Esophagus (tissue), 2 donors: ENCODE measurements around the gene TMEM151B. TPM values are rescaled to one million over a fixed set of nuclear protein-coding genes. Genes with fewer than 3 reads are reported as not detected.
"Not testable (repeated sequence)": the region's sequence is repeated elsewhere in the genome, so short reads cannot be mapped to it uniquely, and the experiment has no call there.

ENCODE experiments used
- H3K27ac ChIP-seq, 2 donors: one replicate each; pipeline ENCODE4 v1.5.1; 2013; ENCODE audit warnings: low read depth in 2 of 2, mild to moderate bottlenecking in 2 of 2, inconsistent platforms in 1 of 2, low read length in 1 of 2, moderate library complexity in 1 of 2
- H3K27me3 ChIP-seq, 2 donors: one replicate each; pipeline ENCODE4 v1.6.1; 2013; ENCODE audit warnings: low read length in 2 of 2, control low read depth in 1 of 2, mild to moderate bottlenecking in 1 of 2; ENCODE audit not compliant: insufficient read depth in 2 of 2, control insufficient read depth in 1 of 2
- H3K36me3 ChIP-seq, 2 donors: one replicate each; pipeline ENCODE4 v1.6.1; 2013; ENCODE audit warnings: low read length in 1 of 2; ENCODE audit not compliant: control insufficient read depth in 2 of 2, insufficient read depth in 2 of 2
- H3K4me1 ChIP-seq, 2 donors: one replicate each; pipeline ENCODE4 v1.6.1; 2013; ENCODE audit warnings: low read length in 1 of 2; ENCODE audit not compliant: control insufficient read depth in 2 of 2, insufficient read depth in 2 of 2
- H3K4me3 ChIP-seq, 2 donors: one replicate each; pipeline ENCODE4 v1.5.1; 2013; ENCODE audit warnings: low read length in 2 of 2, mild to moderate bottlenecking in 2 of 2, low read depth in 1 of 2, moderate library complexity in 1 of 2
- H3K9me3 ChIP-seq, 2 donors: one replicate each; pipeline ENCODE4 v1.6.1; 2013; ENCODE audit warnings: mild to moderate bottlenecking in 2 of 2, low read depth in 1 of 2, low read length in 1 of 2, moderate library complexity in 1 of 2; ENCODE audit not compliant: control insufficient read depth in 2 of 2, insufficient read depth in 1 of 2
- WGBS, 2 donors: extraction: QIAGEN DNeasy Blood & Tissue Kit; methylation state at CpG; one replicate each; pipeline ENCODE4 v1.1.7; 2013; 5-methylcytosine and 5-hydroxymethylcytosine counted together
- polyA plus RNA-seq, 2 donors: library from polyadenylated mRNA; stranded (reverse); fragments of 200-250 nt; gene quantifications; one replicate each; pipeline ENCODE4 v1.2.3, GENCODE V29; 2013
- donor health status: healthy with polysubstance abuse.
- donor health status: Bipolar disorder and iron deficiency.

The TMEM151B gene
- polyA plus RNA-seq, 2 donors, result 0.06 TPM; not detected in 1

DNA sequence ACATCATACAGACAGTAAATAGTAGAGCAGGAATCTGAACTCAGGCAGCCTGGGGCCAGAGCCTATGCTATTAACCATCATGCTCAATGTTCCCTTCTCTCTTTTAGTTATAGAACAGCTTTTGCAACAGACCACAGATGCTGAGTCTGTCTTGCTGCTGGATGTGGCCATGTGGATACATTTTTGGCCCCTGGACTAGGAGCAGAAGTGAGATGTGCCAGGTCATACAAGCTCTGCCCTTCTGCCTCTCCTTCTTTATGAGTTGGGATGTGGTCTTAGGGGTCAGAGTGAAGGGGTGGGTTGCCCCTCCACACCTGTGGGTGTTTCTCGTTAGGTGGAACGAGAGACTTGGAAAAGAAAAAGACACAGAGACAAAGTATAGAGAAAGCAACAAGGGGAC, 57.5 kb downstream of the TMEM151B start:
- 74 to 78% methylated on average over 2 of the region's 2 CpGs for WGBS, 2 donors
- Histone ChIP-seq H3K9me3 (no peaks in the 10 kb centered on the region), H3K27me3 (peaks cover 0 to 1% of the 10 kb centered on the region in 2 donors), H3K27ac (no peak overlapping the region), H3K36me3 (no peaks in the 10 kb centered on the region), H3K4me3 (no peak overlapping the region), H3K4me1 (no peaks in the 10 kb centered on the region)

DNA sequence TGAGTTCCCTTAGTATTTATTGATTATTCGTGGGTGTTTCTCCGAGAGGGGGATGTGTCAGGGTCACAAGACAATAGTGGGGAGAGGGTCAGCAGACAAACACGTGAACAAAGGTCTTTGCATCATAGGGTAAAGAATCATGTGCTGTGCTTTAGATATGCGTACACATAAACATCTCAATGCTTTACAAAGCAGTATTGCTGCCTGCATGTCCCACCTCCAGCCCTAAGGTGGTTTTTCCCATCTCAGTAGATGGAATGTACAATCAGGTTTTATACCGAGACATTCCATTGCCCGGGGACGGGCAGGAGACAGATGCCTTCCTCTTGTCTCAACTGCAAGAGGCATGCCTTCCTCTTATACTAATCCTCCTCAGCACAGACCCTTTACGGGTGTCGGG, 58.0 kb downstream of the TMEM151B start:
- H3K4me3 ChIP-seq, H3K36me3 ChIP-seq, H3K27me3 ChIP-seq, H3K27ac ChIP-seq, H3K9me3 ChIP-seq, H3K4me1 ChIP-seq: not testable (repeated sequence)
- 33 to 50% methylated on average over 7 of the region's 9 CpGs for WGBS, 2 donors

DNA sequence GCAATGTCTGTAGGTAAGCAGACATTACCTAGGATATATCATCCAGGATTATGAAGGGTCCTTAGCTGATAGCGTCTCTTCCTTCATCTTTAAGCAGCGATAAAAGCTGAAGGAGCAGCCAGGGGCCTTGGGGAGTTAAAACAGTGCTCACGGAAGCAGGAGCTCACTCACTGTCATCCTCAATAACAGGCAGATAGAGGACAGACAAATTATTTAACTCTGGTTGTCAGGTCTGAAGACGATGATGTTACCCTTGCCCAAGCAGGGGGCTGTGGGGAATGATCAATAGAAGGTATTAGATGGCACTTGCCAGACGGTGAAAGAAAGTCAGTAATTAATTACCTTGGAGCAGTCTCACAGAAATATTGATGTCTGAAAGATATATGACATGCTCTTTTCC, 59.6 kb downstream of the TMEM151B start:
- Histone ChIP-seq H3K9me3 (no peaks in the 10 kb centered on the region), H3K27me3 (peaks cover 0 to 3% of the 10 kb centered on the region in 2 donors), H3K36me3 (no peaks in the 10 kb centered on the region), H3K27ac (no peak overlapping the region), H3K4me3 (no peak overlapping the region), H3K4me1 (no peaks in the 10 kb centered on the region)
- 61 to 67% methylated on average over 5 of the region's 5 CpGs for WGBS, 2 donors

DNA sequence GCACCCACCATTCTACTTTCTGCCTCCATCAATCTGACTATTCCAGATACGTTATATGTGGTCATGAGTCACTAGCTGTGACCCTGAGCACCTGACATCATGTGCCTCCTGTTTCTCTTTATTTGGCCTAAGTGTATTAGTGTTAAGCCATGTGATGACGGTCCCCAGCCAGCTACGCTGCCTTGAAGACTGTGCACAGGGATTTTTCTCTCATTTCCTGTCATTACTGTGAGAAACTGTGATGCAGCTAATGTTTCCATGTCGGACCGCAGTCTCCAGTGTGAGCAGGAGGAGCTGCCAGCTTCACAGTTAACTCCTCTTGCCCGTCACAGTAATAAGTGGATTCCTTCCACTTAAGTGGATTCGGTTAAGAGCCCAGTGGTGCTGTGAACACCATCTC, 62.3 kb downstream of the TMEM151B start:
- Histone ChIP-seq H3K36me3 (no peaks in the 10 kb centered on the region), H3K27ac (no peak overlapping the region), H3K9me3 (no peaks in the 10 kb centered on the region), H3K4me1 (no peaks in the 10 kb centered on the region), H3K4me3 (no peak overlapping the region), H3K27me3 (peaks cover 0 to 3% of the 10 kb centered on the region in 2 donors)
- 58 to 59% methylated on average over 7 of the region's 7 CpGs for WGBS, 2 donors

DNA sequence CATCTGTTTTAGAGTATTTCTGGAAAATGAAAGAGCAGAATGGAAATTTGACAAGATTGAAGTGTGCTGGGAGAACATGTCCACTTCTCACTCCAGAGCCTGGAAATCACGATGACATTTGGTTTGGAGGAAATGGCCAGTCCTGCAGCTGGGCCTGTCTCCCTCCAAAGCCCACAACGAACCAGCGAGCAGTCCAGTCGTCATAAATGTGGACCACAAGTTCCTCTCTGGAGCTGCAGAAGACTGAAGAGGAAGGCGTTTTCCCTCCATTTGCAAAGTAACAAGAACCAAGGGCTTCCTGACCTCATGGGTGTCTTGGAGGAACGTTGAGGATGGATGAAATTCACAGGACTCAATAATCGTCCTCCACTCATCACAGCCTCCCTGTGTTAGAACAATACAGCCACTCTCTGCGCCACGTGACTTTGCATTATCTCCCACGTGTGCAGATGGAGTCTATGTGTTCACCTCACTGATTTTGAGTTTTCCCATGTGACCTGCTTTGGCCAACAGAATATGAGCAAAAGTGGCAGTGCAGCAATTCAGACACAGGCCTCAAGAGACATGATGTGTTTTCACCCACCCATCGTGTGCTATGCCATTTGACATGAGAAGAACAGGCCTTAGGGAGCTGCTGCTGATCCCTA, 63.1 kb downstream of the TMEM151B start:
- Histone ChIP-seq H3K27me3 (peaks cover 0 to 3% of the 10 kb centered on the region in 2 donors), H3K4me1 (no peaks in the 10 kb centered on the region)
- 76 to 77% methylated on average over 11 of the region's 11 CpGs for WGBS, 2 donors

DNA sequence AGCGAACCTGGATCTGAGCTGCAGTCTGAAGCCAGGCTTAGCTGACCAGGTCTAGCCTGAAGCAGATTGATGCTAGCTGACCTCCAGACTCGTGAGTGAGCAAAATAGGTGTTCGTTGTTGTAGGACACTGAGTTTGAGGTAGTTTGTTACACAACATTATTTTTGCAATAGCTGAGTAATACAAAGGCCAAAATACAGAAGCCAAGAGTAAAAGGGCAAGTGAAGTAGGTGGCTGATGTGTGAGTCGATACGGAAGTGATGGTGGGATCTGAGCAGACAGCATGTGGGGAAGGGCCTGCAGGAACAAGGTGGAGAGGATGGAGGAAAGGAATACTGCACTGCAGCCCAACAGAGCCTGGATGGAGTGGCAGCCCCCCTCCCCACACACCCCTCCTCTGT, 63.7 kb downstream of the TMEM151B start:
- Histone ChIP-seq H3K4me3 (no peak overlapping the region), H3K36me3 (no peaks in the 10 kb centered on the region), H3K27me3 (peaks cover 0 to 3% of the 10 kb centered on the region in 2 donors), H3K9me3 (no peaks in the 10 kb centered on the region), H3K27ac (no peak overlapping the region), H3K4me1 (no peaks in the 10 kb centered on the region)
- 84 to 85% methylated on average over 5 of the region's 5 CpGs for whole genome bisulfite sequencing, 2 donors

More for the DNA sequence above, 63.1 kb downstream of the TMEM151B start:
- H3K9me3 ChIP-seq, result no peaks in the 10 kb centered on the region
- H3K27ac ChIP-seq, result no peak overlapping the region
- no peaks in the 10 kb centered on the region for H3K36me3 ChIP-seq
- H3K4me3 ChIP-seq, result no peak overlapping the region

DNA sequence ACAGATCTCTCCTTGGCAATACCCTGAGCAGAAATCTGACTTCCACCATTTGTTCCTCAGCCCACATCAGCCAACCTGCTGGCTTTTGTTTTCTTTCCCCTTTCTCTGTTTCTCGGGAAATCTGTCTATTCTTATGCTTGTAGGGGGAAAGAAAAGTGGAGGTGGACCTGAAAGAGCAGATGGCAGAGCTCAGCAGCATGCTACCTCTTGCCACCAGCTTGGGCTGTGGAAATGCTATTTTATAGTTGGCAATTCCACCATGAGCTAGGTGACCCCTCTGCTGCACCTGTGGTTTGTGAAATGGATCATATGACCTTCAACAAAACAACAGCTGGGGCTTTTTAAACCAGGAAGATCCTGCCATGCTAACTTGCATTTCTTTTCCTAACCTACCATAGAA, 65.4 kb downstream of the TMEM151B start:
- H3K9me3 ChIP-seq, result no peaks in the 10 kb centered on the region
- 42 to 58% methylated on average over 1 of the region's 1 CpG for WGBS, 2 donors
- no peak overlapping the region for H3K4me3 ChIP-seq
- no peaks in the 10 kb centered on the region for H3K4me1 ChIP-seq
- H3K27ac ChIP-seq, result no peak overlapping the region
- no peaks in the 10 kb centered on the region for H3K36me3 ChIP-seq
- peaks cover 0 to 3% of the 10 kb centered on the region in 2 donors for H3K27me3 ChIP-seq

DNA sequence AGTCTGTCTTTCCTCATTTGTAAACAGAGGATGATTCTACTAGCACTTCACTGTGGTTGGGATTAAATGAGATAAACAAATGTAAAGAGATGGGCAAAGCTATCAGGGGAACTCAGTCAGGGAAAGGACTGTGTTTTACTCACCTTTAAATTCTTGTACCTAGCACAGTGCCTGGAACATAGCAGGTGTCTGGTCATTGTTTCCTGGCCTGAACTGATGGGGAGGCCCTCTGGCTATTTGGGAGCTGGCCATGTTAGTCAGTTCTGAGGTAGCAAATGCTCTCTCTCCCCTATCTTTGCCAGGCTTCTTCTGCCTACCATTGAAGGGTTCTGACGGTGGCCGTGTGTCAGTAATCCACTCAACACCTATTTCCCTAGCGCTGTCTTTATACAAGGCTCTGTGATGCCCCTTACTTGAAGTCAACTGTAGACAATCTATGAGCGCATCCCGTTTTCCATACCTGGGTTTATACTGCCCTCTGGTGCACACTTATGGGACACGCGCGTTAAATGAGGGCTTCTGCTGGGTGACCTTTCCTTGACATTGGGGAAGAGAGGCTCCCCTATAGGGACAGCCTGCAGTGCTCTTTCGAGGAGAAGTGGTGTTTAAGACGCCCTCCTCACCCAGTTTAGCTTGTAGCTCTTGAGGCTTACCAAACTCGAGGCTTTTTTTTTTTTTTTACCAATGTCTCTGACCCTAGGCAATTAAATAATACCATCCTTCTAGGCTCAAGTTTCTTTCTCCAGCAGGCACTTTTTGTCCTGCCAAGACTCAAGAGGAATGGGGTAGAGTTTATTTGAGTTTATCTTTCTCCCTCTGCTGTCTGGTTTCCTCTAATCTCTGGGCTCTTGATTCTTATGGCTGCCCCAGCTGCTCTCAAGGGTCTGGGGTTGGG, 68.2 kb downstream of the TMEM151B start:
- Histone ChIP-seq H3K27me3 (no peaks in the 10 kb centered on the region), H3K27ac (no peak overlapping the region), H3K4me1 (no peaks in the 10 kb centered on the region), H3K9me3 (no peaks in the 10 kb centered on the region), H3K4me3 (no peak overlapping the region), H3K36me3 (no peaks in the 10 kb centered on the region)
- WGBS, 2 donors, result 3% methylated on average over 11 of the region's 11 CpGs

DNA sequence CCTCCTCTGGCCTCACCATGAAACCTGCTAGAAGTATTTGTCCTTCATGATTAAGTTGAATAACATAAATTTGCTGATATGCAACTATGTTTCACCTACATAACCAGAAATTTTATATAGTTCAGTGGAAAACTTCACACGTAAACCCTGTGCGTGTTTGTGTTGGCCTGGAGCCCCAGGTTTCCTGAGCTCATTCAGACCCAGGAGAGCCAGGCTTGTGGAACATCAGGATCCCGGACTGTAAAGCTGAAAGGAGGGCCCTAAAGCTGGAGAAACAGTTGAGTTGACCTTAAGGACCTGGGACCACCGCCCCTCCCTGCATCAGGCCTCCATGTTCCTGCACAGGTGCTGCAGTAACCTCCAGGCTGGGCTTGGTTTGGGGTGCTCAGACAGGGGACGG, 69.1 kb downstream of the TMEM151B start:
- Histone ChIP-seq H3K36me3 (no peaks in the 10 kb centered on the region), H3K4me1 (no peaks in the 10 kb centered on the region), H3K27me3 (peaks cover 0 to 6% of the 10 kb centered on the region in 2 donors), H3K4me3 (no peak overlapping the region), H3K9me3 (no peaks in the 10 kb centered on the region), H3K27ac (peak overlapping the region in 1 of 2 donors; percentile 54)
- WGBS, 2 donors, result 79% methylated on average over 5 of the region's 5 CpGs
